Endothelial cell of umbilical vein (primary cell): ENCODE data around the gene PCGF6. TPM values are rescaled to one million over a fixed set of nuclear protein-coding genes. Genes with fewer than 3 reads are reported as not detected.

Experiments
- BruUV-seq: library from RNA; stranded (reverse); fragments of 400-500 nt; replicated peaks from 2 replicates; lab custom pipeline; 2021; lab: Mats Ljungman, UMichigan
- CTCF ChIA-PET: fragments of 300-600, 350-600 bp; sonication (Branson Sonifier 250); formaldehyde crosslinking; loops from one replicate; lab custom pipeline; 2021; ENCODE audit warnings: antibody characterized with exemption, inconsistent platforms; lab: Charles Lee
- POLR2A ChIA-PET: fragments of 300-600, 350-600 bp; sonication (Branson Sonifier 250); formaldehyde crosslinking; loops from one replicate; lab custom pipeline; 2021; ENCODE audit warnings: antibody characterized with exemption, inconsistent platforms; lab: Charles Lee
- DNase-seq: peaks from one replicate; pipeline ENCODE4 v3.0.0-alpha.2; 2011; ENCODE audit warnings: low read depth, low spot score
- FAIRE-seq: peaks from 2 replicates; lab custom pipeline; 2011; peaks lifted over from hg19 to GRCh38; lab: Jason Lieb, UNC
- H2AFZ ChIP-seq: 2 replicates; pipeline ENCODE4 v1.6.0; 2012; ENCODE audit warnings: low read depth, low read length, control low read depth, inconsistent platforms
- H3K27ac ChIP-seq: 2 replicates; pipeline ENCODE4 v1.5.1; 2011; ENCODE audit warnings: low read depth, mild to moderate bottlenecking, control low read depth, low read length, moderate library complexity; ENCODE audit not compliant: insufficient read depth
- H3K27me3 ChIP-seq, 2 experiments: 2 replicates each; pipeline versions ENCODE4 v1.6.0 to v1.6.1; 2011; ENCODE audit warnings: low read length in 2 of 2, mixed read lengths in 1 of 2; ENCODE audit not compliant: control insufficient read depth in 2 of 2, insufficient read depth in 2 of 2
- H3K36me3 ChIP-seq, 2 experiments: 2 replicates in 1 of 2; 3 replicates in 1 of 2; pipeline ENCODE4 v1.5.1; 2011; ENCODE audit warnings: low read length in 2 of 2, mild to moderate bottlenecking in 1 of 2, moderate library complexity in 1 of 2; ENCODE audit not compliant: control insufficient read depth in 2 of 2, insufficient read depth in 2 of 2; ENCODE audit errors: extremely low read depth in 1 of 2
- H3K4me1 ChIP-seq: 3 replicates; pipeline ENCODE4 v1.5.1; 2011; ENCODE audit warnings: mild to moderate bottlenecking, low read length; ENCODE audit not compliant: control insufficient read depth, insufficient read depth; ENCODE audit errors: extremely low read depth
- H3K4me2 ChIP-seq: 2 replicates; pipeline ENCODE4 v1.6.1; 2011; ENCODE audit warnings: low read length, control low read depth, mixed read lengths; ENCODE audit not compliant: insufficient read depth
- H3K4me3 ChIP-seq, 3 experiments: fragments of 200-600 bp in 1 of 3; sonication (generic), shearing (Covaris generic) in 1 of 3; replicated peaks in 1 of 3; 2 replicates each; pipeline ENCODE4 v1.5.1; 2011 to 2016; ENCODE audit warnings: control low read depth in 3 of 3, low read length in 3 of 3, mild to moderate bottlenecking in 2 of 3, inconsistent platforms in 1 of 3, low read depth in 1 of 3, moderate library complexity in 1 of 3; ENCODE audit not compliant: insufficient read depth in 1 of 3
- H3K79me2 ChIP-seq: 2 replicates; pipeline ENCODE4 v1.6.0; 2012; ENCODE audit warnings: low read length, inconsistent platforms; ENCODE audit not compliant: control insufficient read depth, insufficient read depth
- H3K9ac ChIP-seq: replicated peaks from 2 replicates; pipeline ENCODE3; 2011; ENCODE audit warnings: low read length, control low read depth; ENCODE audit not compliant: insufficient read depth; ENCODE audit errors: extremely low read depth
- H3K9me1 ChIP-seq: replicated peaks from 3 replicates; pipeline ENCODE4 v1.6.0; 2011; ENCODE audit warnings: mild to moderate bottlenecking, low read length; ENCODE audit not compliant: control insufficient read depth, insufficient read depth; ENCODE audit errors: extremely low read depth
- H3K9me3 ChIP-seq: replicated peaks from 2 replicates; pipeline ENCODE4 v1.5.1; 2012; ENCODE audit warnings: low read length, inconsistent platforms; ENCODE audit not compliant: control insufficient read depth, insufficient read depth
- H4K20me1 ChIP-seq: replicated peaks from 2 replicates; pipeline ENCODE3; 2011; ENCODE audit warnings: mild to moderate bottlenecking, low read length; ENCODE audit not compliant: control insufficient read depth, insufficient read depth; ENCODE audit errors: extremely low read depth
- EZH2 ChIP-seq: IDR thresholded peaks from 2 replicates; pipeline ENCODE4 v1.6.1; 2012; ENCODE audit warnings: borderline replicate concordance, low read depth, mild to moderate bottlenecking, moderate library complexity, low read length, inconsistent platforms; ENCODE audit not compliant: severe bottlenecking
- FOS ChIP-seq: IDR thresholded peaks from 2 replicates; pipeline ENCODE4 v1.6.1; 2011; ENCODE audit warnings: mild to moderate bottlenecking, low read length, moderate library complexity, borderline replicate concordance; ENCODE audit not compliant: insufficient read depth
- GATA2 ChIP-seq: IDR thresholded peaks from 2 replicates; pipeline ENCODE4 v1.7.0; 2011; ENCODE audit warnings: low read depth, mild to moderate bottlenecking, moderate library complexity, mixed read lengths, low read length; ENCODE audit not compliant: insufficient read length, insufficient read depth
- JUN ChIP-seq: IDR thresholded peaks from 2 replicates; pipeline ENCODE4 v1.6.1; 2011; ENCODE audit warnings: borderline replicate concordance, low read depth; ENCODE audit not compliant: insufficient read length, insufficient read depth
- MAX ChIP-seq: IDR thresholded peaks from 2 replicates; pipeline ENCODE4 v1.6.1; 2011; ENCODE audit not compliant: insufficient read depth, insufficient read length
- MYC ChIP-seq: IDR thresholded peaks from one replicate; pipeline ENCODE4 v1.6.1; 2011; ENCODE audit warnings: mild to moderate bottlenecking, low read depth, low read length
- POLR2A ChIP-seq: IDR thresholded peaks from 2 replicates; pipeline ENCODE4 v1.6.1; 2012; ENCODE audit warnings: low read depth, mild to moderate bottlenecking, control low read depth, low read length
- POLR2AphosphoS5 ChIP-seq: IDR thresholded peaks from 2 replicates; pipeline ENCODE4 v1.6.1; 2012; ENCODE audit warnings: low read depth, mild to moderate bottlenecking, control low read depth, low read length, moderate library complexity; ENCODE audit not compliant: insufficient read depth
- dilution Hi-C: fragments of 300-500 bp; cut with MboI; formaldehyde crosslinking; loops from one replicate; pipeline ENCODE4 v1.15.0; 2019; ENCODE audit warnings: low sequenced_read_pairs; ENCODE audit not compliant: extremely low pct_ligation_motif_present
- intact Hi-C: fragments of 100-400 bp; cut with micrococcal nuclease; formaldehyde crosslinking; loops from one replicate; pipeline ENCODE4 v1.10.0; 2022
- polyA plus RNA-seq, 4 experiments: library from polyadenylated mRNA; depleted of rRNA in 3 of 4; stranded (reverse) in 3 of 4; unstranded in 1 of 4; fragments of >200 nt; gene quantifications; 2 replicates each; pipeline versions ENCODE4 v1.2.1 to v1.2.3, GENCODE V29; 2011 to 2012; ENCODE audit warnings: missing spikeins in 1 of 4
- total RNA-seq: library from RNA; stranded (reverse); gene quantifications from 2 replicates; pipeline ENCODE4 v1.2.3, GENCODE V29; 2021
- TF ChIP-seq, protein P1 (sequence below), 2 donors: IDR thresholded peaks; 1 replicate in 1 of 2; 2 replicates in 1 of 2; pipeline ENCODE4 v1.5.1; 2011; ENCODE audit warnings: low read length in 2 of 2, mild to moderate bottlenecking in 2 of 2, moderate library complexity in 2 of 2, control low read depth in 1 of 2, inconsistent platforms in 1 of 2, low read depth in 1 of 2; ENCODE audit not compliant: insufficient read depth in 1 of 2; ENCODE audit errors: extremely low read depth in 1 of 2

Gene PCGF6
- total and polyA plus RNA-seq, 2 donors (not counting 3 experiments of a cell fraction or from before 2014, with no cell fraction given): 3.8 to 11.3 TPM

DNA sequence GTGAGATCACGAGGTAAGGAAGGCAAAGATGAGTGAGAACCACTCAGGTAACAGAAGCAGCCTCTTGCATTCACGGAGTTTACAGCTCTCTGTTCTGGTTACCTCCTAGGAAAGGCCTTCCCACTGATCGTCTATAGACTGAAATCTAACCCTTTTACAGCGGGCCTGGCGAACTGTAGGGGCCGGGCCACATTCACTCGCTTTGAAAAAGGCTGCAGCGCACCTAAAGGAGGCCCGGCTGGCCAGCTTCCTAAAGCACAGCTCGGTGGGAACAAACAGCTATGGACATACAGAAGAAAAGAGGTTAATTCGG is 44.8 kb upstream of the PCGF6 start:
- DNase-seq (peak; percentile 34), FAIRE-seq (no peak)
- no TSS peak for BruUV-seq
- Histone ChIP-seq H3K9me3 (no peaks in the 10 kb centered on the region), H3K4me3 (peak overlapping the region; percentile 65 to 89 (median 81)), H3K36me3 (peaks cover 5 to 9% of the 10 kb centered on the region in 2 experiments), H3K9me1 (no peaks in the 10 kb centered on the region), H3K27ac (peak overlapping the region; percentile 70), H3K9ac (peak overlapping the region; percentile 86), H3K4me1 (peaks cover 16% of the 10 kb centered on the region), H2AFZ (peak overlapping the region; percentile 55), H3K27me3 (no peaks in the 10 kb centered on the region), H3K4me2 (peak overlapping the region; percentile 89), H3K79me2 (peaks cover 62% of the 10 kb centered on the region), H4K20me1 (no peaks in the 10 kb centered on the region)
- ChIA-PET CTCF (interaction anchor here (0.8 to 1.9 kb wide), 4 partner anchors 9 to 478 kb away, joined by 3 to 5 read pairs (median 4); partner anchors contain the start of gene CNNM2), POLR2A (no interaction called here)
- intact Hi-C loops (loop anchor here (1.0 kb wide), 2 partner anchors 27 to 45 kb away; no protein-coding TSS in a partner anchor), dilution Hi-C loops (no loop called here)
- no peak for TF ChIP-seq GATA2
- no peak for TF ChIP-seq FOS
- no peak for TF ChIP-seq JUN
- TF ChIP-seq POLR2AphosphoS5: no peak
- TF ChIP-seq MYC: no peak
- no peak for TF ChIP-seq EZH2
- TF ChIP-seq, protein P1, sequence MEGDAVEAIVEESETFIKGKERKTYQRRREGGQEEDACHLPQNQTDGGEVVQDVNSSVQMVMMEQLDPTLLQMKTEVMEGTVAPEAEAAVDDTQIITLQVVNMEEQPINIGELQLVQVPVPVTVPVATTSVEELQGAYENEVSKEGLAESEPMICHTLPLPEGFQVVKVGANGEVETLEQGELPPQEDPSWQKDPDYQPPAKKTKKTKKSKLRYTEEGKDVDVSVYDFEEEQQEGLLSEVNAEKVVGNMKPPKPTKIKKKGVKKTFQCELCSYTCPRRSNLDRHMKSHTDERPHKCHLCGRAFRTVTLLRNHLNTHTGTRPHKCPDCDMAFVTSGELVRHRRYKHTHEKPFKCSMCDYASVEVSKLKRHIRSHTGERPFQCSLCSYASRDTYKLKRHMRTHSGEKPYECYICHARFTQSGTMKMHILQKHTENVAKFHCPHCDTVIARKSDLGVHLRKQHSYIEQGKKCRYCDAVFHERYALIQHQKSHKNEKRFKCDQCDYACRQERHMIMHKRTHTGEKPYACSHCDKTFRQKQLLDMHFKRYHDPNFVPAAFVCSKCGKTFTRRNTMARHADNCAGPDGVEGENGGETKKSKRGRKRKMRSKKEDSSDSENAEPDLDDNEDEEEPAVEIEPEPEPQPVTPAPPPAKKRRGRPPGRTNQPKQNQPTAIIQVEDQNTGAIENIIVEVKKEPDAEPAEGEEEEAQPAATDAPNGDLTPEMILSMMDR (IDR thresholded peaks at IDR 0.05; ENCODE audit: extremely low read depth in 1 of 2, insufficient read depth in 1 of 2, low read depth in 1 of 2, low read length in 2 of 2): no peak
- no peak for TF ChIP-seq MAX
- no peak for TF ChIP-seq POLR2A
